ENCODE data around the gene COMMD4.
"Not testable (repeated sequence)": the region's sequence is repeated elsewhere in the genome, so short reads cannot be mapped to it uniquely, and the experiment has no call there.

COMMD4 gene

DNA sequence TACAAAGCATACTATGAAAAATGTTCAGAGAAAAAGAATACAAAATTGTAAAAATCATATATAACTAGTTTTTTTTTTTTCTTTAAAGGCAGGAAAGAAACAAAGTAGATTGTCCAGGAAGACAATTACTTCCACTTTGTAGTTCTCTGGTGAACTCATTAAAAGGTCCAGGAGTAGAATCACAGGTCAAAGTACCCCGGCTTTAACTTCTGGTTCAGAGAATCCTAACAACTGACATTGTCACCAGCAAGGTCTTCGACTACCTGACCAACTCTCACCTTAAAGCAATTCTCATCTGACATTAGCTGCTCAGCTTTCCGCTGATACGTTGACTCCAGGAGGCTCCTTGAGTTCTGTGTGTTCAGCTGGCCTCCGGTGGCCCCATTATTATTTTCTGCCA lies 48.1 kb downstream of the COMMD4 start:
- not testable (repeated sequence) for DNase-seq
